ENCODE measurements around the gene CCNB1.
"Not testable (repeated sequence)": the region's sequence is repeated elsewhere in the genome, so short reads cannot be mapped to it uniquely, and the experiment has no call there.

The CCNB1 gene

GRCh38 chr5:69188811-69189161 is 21.8 kb downstream of the CCNB1 start:
- DNase-seq = no peak

- peak; percentile 81 for DNase-seq
Measured at GRCh38 chr5:69189162-69190086, 22.5 kb downstream of the CCNB1 start, which contains the start of gene CENPH. CENPH (plus strand) TSS chr5:69189583; CDS start chr5:69189635, 52 bp downstream.

- no peak for DNase-seq
Measured at GRCh38 chr5:69202497-69202896, 35.5 kb downstream of the CCNB1 start.

- DNase-seq = no peak
Measured at GRCh38 chr5:69206528-69207190, 39.7 kb downstream of the CCNB1 start.

- DNase-seq = no peak
Measured at GRCh38 chr5:69209602-69210001, 42.7 kb downstream of the CCNB1 start.

GRCh38 chr5:69211200-69211599 is 44.2 kb downstream of the CCNB1 start:
- DNase-seq = no peak

- no peak for DNase-seq
Measured at GRCh38 chr5:69212022-69212421, 45.1 kb downstream of the CCNB1 start.

GRCh38 chr5:69213513-69214215 is 46.7 kb downstream of the CCNB1 start:
- DNase-seq = no peak

- DNase-seq = no peak
Measured at GRCh38 chr5:69217151-69217511, 50.2 kb downstream of the CCNB1 start.

GRCh38 chr5:69217548-69218526 is 50.9 kb downstream of the CCNB1 start:
- DNase-seq = peak; percentile 85

- DNase-seq = no peak
Measured at GRCh38 chr5:69219939-69220338, 53.0 kb downstream of the CCNB1 start.

GRCh38 chr5:69220371-69220770 is 53.4 kb downstream of the CCNB1 start:
- not testable (repeated sequence) for DNase-seq

- not testable (repeated sequence) for DNase-seq
Measured at GRCh38 chr5:69220833-69221232, 53.9 kb downstream of the CCNB1 start.

GRCh38 chr5:69224520-69224919 is 57.6 kb downstream of the CCNB1 start:
- DNase-seq = no peak

GRCh38 chr5:69225860-69226259 is 58.9 kb downstream of the CCNB1 start:
- no peak for DNase-seq

Data from GDM1 (cell line).